GM12873 (cell line): ENCODE results near the gene CYP46A1.

Source experiments
- TF ChIP-seq, protein P1 (sequence below): IDR thresholded peaks from 2 replicates; pipeline ENCODE4 v1.5.1; 2012; ENCODE audit warnings: low read depth, mild to moderate bottlenecking, moderate library complexity, low read length, control low read depth; ENCODE audit not compliant: insufficient read depth; ENCODE audit errors: missing control alignments

Gene CYP46A1

GRCh38 chr14:99753225-99754140 lies 69.4 kb downstream of the CYP46A1 start:
- TF ChIP-seq, protein P1, sequence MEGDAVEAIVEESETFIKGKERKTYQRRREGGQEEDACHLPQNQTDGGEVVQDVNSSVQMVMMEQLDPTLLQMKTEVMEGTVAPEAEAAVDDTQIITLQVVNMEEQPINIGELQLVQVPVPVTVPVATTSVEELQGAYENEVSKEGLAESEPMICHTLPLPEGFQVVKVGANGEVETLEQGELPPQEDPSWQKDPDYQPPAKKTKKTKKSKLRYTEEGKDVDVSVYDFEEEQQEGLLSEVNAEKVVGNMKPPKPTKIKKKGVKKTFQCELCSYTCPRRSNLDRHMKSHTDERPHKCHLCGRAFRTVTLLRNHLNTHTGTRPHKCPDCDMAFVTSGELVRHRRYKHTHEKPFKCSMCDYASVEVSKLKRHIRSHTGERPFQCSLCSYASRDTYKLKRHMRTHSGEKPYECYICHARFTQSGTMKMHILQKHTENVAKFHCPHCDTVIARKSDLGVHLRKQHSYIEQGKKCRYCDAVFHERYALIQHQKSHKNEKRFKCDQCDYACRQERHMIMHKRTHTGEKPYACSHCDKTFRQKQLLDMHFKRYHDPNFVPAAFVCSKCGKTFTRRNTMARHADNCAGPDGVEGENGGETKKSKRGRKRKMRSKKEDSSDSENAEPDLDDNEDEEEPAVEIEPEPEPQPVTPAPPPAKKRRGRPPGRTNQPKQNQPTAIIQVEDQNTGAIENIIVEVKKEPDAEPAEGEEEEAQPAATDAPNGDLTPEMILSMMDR = no peak

DNA sequence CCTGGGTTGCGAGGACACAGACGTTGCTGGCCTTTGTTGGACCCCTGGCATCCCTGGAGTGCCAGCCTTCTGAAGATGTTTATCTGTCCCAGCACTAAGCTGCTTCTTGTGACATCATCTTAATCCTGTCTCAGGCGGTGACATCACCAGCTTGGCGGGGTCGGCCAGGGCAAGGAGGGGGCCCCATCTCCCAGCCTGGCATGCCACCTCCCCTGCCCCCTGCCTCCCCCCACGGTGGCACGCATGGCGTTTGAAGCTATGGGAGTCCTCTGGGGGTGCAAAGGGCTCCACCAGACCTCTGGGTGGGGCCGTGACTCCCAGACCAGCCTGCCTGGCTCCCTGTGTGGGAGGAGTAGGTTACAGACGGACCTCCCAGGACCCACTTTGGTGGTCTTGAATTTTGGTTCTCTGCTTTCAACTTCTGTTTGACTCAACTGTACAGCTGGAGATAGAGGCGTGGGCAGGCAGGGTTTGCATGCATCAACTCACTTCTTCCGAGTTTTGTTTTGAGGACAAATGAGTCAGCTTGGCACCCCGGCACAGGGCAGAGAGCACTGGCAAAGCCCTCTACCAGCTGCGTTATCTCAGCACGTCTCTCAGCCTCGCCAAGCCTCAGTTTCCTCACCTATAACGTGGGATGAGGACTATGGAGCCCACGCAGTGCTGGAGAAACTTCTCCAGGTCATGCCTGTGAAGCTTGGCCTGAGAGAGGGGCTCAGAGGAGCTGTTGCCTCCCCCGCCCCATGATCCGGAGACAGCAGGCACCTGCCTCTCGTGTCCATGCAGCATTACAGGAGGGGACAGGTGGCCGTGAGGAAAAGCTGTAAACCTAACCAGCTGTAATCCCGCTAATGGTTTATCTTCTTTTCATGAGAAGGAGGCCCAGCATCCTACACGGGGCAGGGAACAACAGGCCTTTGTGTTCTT lies 70.3 kb downstream of the CYP46A1 start:
- TF ChIP-seq, protein P1 = no peak

DNA sequence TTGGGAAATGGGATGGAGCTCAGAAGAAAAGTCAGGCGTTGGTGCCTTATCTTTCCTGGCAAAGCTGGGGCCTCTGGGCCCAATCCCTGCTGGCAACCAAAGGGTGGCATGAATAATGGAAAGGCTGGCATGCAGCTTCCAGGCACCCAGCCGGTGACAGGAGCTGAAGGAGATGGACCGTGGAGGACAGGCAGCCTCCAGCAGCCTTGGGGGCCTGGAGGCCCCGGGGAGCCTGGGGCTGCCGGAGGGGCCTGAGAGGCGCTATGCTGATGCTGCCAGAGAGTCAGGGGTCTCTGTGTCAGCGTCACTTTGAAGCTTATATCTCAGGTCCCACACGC lies 70.9 kb downstream of the CYP46A1 start:
- TF ChIP-seq, protein P1 = no peak

GRCh38 chr14:99755629-99756603 lies 71.8 kb downstream of the CYP46A1 start:
- TF ChIP-seq, protein P1 = no peak

DNA sequence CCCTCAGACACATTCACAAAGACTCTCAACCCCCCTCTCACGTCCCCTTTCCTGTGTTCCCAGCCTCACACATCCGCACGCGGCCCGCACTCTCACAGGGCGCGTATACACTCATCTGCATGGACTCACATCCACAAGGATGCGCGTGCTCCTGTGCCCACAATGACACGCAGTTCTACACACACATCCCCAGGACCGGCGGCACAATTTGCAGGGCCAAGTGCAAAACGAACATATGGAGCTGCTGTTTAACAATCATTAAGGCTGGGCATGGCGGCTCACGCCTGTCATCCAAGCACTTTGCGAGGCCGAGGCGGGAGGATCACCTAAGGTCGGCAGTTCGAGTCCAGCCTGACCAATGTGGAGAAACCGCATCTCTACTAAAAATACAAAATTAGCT lies 72.7 kb downstream of the CYP46A1 start:
- TF ChIP-seq, protein P1 = no peak

DNA sequence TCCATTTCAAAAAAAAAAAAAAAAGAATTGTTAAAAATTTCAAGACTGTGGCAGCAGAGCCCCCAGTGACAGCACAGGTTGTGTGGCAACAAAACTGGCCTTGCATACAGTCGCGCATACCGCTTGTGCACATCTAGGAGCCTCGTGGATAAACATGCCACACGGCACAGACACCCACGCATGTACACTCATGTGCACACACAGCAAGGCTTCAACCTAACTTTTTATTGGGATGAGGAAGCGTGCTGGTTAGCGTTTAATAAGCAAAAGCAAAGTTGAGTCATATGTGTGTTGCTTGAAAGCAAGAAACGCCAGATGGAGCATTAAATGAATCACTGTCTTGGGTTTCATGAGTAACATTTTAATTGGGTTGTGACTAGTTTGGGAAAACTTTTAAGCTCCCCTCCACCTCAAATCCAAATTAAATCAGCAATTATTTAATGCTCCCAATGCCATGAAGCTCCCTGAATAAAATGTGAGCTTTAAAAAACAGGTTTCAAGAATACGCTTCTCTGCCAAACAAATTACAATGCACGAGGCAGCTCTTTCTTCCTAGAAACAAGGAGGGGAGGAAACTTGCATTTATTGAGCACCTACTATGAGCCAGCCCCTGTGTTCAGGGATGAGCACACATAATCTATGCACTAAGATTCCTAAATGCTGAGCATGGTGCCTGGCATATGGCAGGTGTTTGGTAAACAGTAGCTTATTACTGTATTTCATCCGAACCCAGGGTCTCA lies 73.4 kb downstream of the CYP46A1 start:
- TF ChIP-seq, protein P1 = no peak
